Transverse colon (tissue), 4 donors: Measurements from ENCODE around the gene TAB3. TPM values are rescaled to one million over a fixed set of nuclear protein-coding genes. Genes with fewer than 3 reads are reported as not detected.

Source experiments
- DNase-seq: peaks from one replicate; pipeline ENCODE4 v3.0.0-alpha.2; 2019
- H3K27ac ChIP-seq, 4 donors: fragments of 200-600 bp; sonication (generic); 2 replicates each; pipeline ENCODE4 v1.5.1; 2016 to 2018; ENCODE audit warnings: inconsistent platforms in 4 of 4
- H3K27me3 ChIP-seq: fragments of 200-600 bp; sonication (generic); 2 replicates; pipeline ENCODE4 v1.5.1; 2017; ENCODE audit warnings: inconsistent platforms
- H3K36me3 ChIP-seq, 4 donors: fragments of 200-600 bp; sonication (generic); 2 replicates each; pipeline ENCODE4 v1.5.1; 2017 to 2019; ENCODE audit warnings: inconsistent platforms in 4 of 4
- H3K4me1 ChIP-seq, 4 donors: fragments of 200-600 bp; sonication (generic); 2 replicates each; pipeline ENCODE4 v1.5.1; 2017 to 2020; ENCODE audit warnings: inconsistent platforms in 4 of 4
- H3K4me3 ChIP-seq, 4 donors: fragments of 200-600 bp; sonication (generic); 1 replicate in 1 of 4; 2 replicates in 3 of 4; pipeline versions ENCODE4 v1.5.1 to v1.6.1; 2017 to 2019; ENCODE audit warnings: inconsistent platforms in 4 of 4
- H3K9me3 ChIP-seq, 2 donors: fragments of 200-600 bp; sonication (generic); 2 replicates each; pipeline ENCODE4 v1.5.1; 2017 to 2019; ENCODE audit warnings: inconsistent platforms in 2 of 2
- CTCF ChIP-seq, 5 experiments: fragments of 200-600 bp in 3 of 5; fragments of 450-650 bp in 2 of 5; sonication (generic) in 3 of 5; IDR thresholded peaks; 1 replicate in 2 of 5; 2 replicates in 3 of 5; pipeline ENCODE4 v1.5.1; 2016 to 2017; ENCODE audit warnings: antibody characterized with exemption in 5 of 5, inconsistent platforms in 3 of 5, mild to moderate bottlenecking in 2 of 5, moderate library complexity in 1 of 5
- EP300 ChIP-seq: sonication (generic); formaldehyde crosslinking; IDR thresholded peaks from one replicate; pipeline ENCODE4 v1.6.1; 2017; ENCODE audit warnings: antibody characterized with exemption, low read depth
- POLR2A ChIP-seq: fragments of 450-650 bp; IDR thresholded peaks from one replicate; pipeline ENCODE4 v1.6.1; 2016; ENCODE audit warnings: antibody characterized with exemption, mild to moderate bottlenecking, moderate library complexity
- POLR2AphosphoS5 ChIP-seq, 3 donors: sonication (generic); formaldehyde crosslinking; IDR thresholded peaks; one replicate each; pipeline ENCODE4 v1.6.1; 2016; ENCODE audit warnings: antibody characterized with exemption in 3 of 3
- WGBS, 2 donors: methylation state at CpG; one replicate each; pipeline ENCODE4 v1.1.5; 2018; ENCODE audit warnings: low coverage in 1 of 2; 5-methylcytosine and 5-hydroxymethylcytosine counted together
- in situ Hi-C, 4 donors: fragments of 200-750 bp; cut with MboI; loops; one replicate each; pipeline versions ENCODE4 v1.15.0 to v1.15.1; 2017; ENCODE audit warnings: low sequenced_read_pairs in 3 of 4, low pct_ligation_motif_present in 1 of 4, low pct_unique_long_range_greater_than_20kb in 1 of 4
- intact Hi-C: fragments of 100-400 bp; cut with DNase I; formaldehyde crosslinking; loops from one replicate; pipeline ENCODE4 v1.15.1; 2023; ENCODE audit warnings: low total_unique reads
- total RNA-seq, 4 donors: library from RNA; depleted of rRNA; stranded (reverse); fragments of >200 nt; gene quantifications; one replicate each; pipeline ENCODE4 v1.1.0, GENCODE V29; 2016

TAB3 gene
- total RNA-seq, 4 donors from 2014 or later, result 10.3 to 34.0 (median 30.6) TPM

GRCh38 chrX:30881390-30881789 is 7.7 kb downstream of the TAB3 start:
- no peak for DNase-seq
- WGBS, 2 donors, result 43 to 89% methylated on average over 1 of the region's 1 CpG
- TF ChIP-seq EP300 (no peak), POLR2A (no peak), POLR2AphosphoS5 (IDR thresholded peaks at IDR 0.05) (no peak), CTCF (IDR thresholded peaks at IDR 0.05) (no peak)
- H3K36me3 ChIP-seq, result no peaks in the 10 kb centered on the region
- in situ Hi-C loops, result no loop called here
- no peaks in the 10 kb centered on the region for H3K27me3 ChIP-seq
- H3K27ac ChIP-seq, result no peak overlapping the region
- H3K4me3 ChIP-seq, result no peak overlapping the region
- intact Hi-C loops, result loop anchor here (5.0 kb wide), 1 partner anchor 219 kb away; no protein-coding TSS in a partner anchor
- H3K4me1 ChIP-seq, result no peaks in the 10 kb centered on the region
- no peaks in the 10 kb centered on the region for H3K9me3 ChIP-seq

- intact Hi-C loops, result loop anchor here (5.0 kb wide), 1 partner anchor 218 kb away; no protein-coding TSS in a partner anchor
Observed at GRCh38 chrX:30880058-30880457, 9.0 kb downstream of the TAB3 start.

GRCh38 chrX:30876367-30876766 is 12.7 kb downstream of the TAB3 start:
- in situ Hi-C loops, result no loop called here
- H3K9me3 ChIP-seq, result no peaks in the 10 kb centered on the region
- H3K27me3 ChIP-seq, result no peaks in the 10 kb centered on the region
- H3K36me3 ChIP-seq, result no peaks in the 10 kb centered on the region
- intact Hi-C loops, result no loop called here
- 94% methylated on average over 6 of the region's 6 CpGs; no CpG with 5 or more reads in 1 of the 2 donors for WGBS, 2 donors
- no peak for TF ChIP-seq CTCF (IDR thresholded peaks at IDR 0.05)
- TF ChIP-seq POLR2A, result no peak
- TF ChIP-seq EP300, result no peak
- TF ChIP-seq POLR2AphosphoS5 (IDR thresholded peaks at IDR 0.05), result no peak
- H3K4me3 ChIP-seq, result no peak overlapping the region
- no peak overlapping the region for H3K27ac ChIP-seq
- DNase-seq, result no peak
- no peaks in the 10 kb centered on the region for H3K4me1 ChIP-seq

More at GRCh38 chrX:30880058-30880457, 9.0 kb downstream of the TAB3 start:
- WGBS, 2 donors, result 65 to 71% methylated on average over 1 to 3 of the region's 3 CpGs
- in situ Hi-C loops, result no loop called here
- Histone ChIP-seq H3K27me3 (no peaks in the 10 kb centered on the region), H3K4me1 (no peaks in the 10 kb centered on the region), H3K4me3 (no peak overlapping the region), H3K36me3 (no peaks in the 10 kb centered on the region), H3K9me3 (no peaks in the 10 kb centered on the region), H3K27ac (no peak overlapping the region)
- no peak for DNase-seq
- TF ChIP-seq POLR2AphosphoS5 (IDR thresholded peaks at IDR 0.05) (no peak), EP300 (no peak), CTCF (IDR thresholded peaks at IDR 0.05) (no peak), POLR2A (no peak)

- TF ChIP-seq CTCF (IDR thresholded peaks at IDR 0.05) (no peak), EP300 (no peak), POLR2A (no peak), POLR2AphosphoS5 (IDR thresholded peaks at IDR 0.05) (no peak)
- Histone ChIP-seq H3K27me3 (no peaks in the 10 kb centered on the region), H3K9me3 (no peaks in the 10 kb centered on the region), H3K4me1 (no peaks in the 10 kb centered on the region), H3K4me3 (no peak overlapping the region), H3K27ac (no peak overlapping the region), H3K36me3 (no peaks in the 10 kb centered on the region)
- intact Hi-C loops, result no loop called here
- in situ Hi-C loops, result no loop called here
- no peak for DNase-seq
- 69 to 100% methylated on average over 1 to 3 of the region's 3 CpGs for WGBS, 2 donors
Observed at GRCh38 chrX:30875957-30876356, 13.1 kb downstream of the TAB3 start.
